ENCODE data around the gene PAN2.
"Not testable (repeated sequence)": the region's sequence is repeated elsewhere in the genome, so short reads cannot be mapped to it uniquely, and the experiment has no call there.

Gene PAN2

GRCh38 chr12:56334490-56334793 is 642 bp upstream of the PAN2 start:
- FAIRE-seq, result no peak
- no peak for DNase-seq (ENCODE audit: insufficient read length, low spot score)
- no peak for TF ChIP-seq POLR2A (IDR thresholded peaks at IDR 0.05; ENCODE audit: low read depth, low read length)

GRCh38 chr12:56333197-56333678 is 562 bp downstream of the PAN2 start:
- no peak for TF ChIP-seq POLR2A (IDR thresholded peaks at IDR 0.05; ENCODE audit: low read depth, low read length)
- FAIRE-seq, result no peak
- no peak for DNase-seq (ENCODE audit: insufficient read length, low spot score)

- DNase-seq (ENCODE audit: insufficient read length, low spot score), result no peak
- no peak for TF ChIP-seq POLR2A (IDR thresholded peaks at IDR 0.05; ENCODE audit: low read depth, low read length)
- no peak for FAIRE-seq
Observed at GRCh38 chr12:56332512-56333196, 1.1 kb downstream of the PAN2 start.

- FAIRE-seq (no peak), DNase-seq (ENCODE audit: insufficient read length, low spot score) (no peak)
Observed at GRCh38 chr12:56330936-56331490, 2.8 kb downstream of the PAN2 start.

GRCh38 chr12:56326533-56326932 is 7.3 kb downstream of the PAN2 start:
- no peak for DNase-seq (ENCODE audit: insufficient read length, low spot score)
- no peak for TF ChIP-seq POLR2A (IDR thresholded peaks at IDR 0.05; ENCODE audit: low read depth, low read length)
- FAIRE-seq, result no peak

More at GRCh38 chr12:56330936-56331490, 2.8 kb downstream of the PAN2 start:
- no peak for TF ChIP-seq POLR2A (IDR thresholded peaks at IDR 0.05; ENCODE audit: low read depth, low read length)

GRCh38 chr12:56326126-56326525 is 7.7 kb downstream of the PAN2 start:
- no peak for TF ChIP-seq POLR2A (IDR thresholded peaks at IDR 0.05; ENCODE audit: low read depth, low read length)
- DNase-seq (ENCODE audit: insufficient read length, low spot score), result no peak
- no peak for FAIRE-seq

- no peak for FAIRE-seq
- DNase-seq (ENCODE audit: insufficient read length, low spot score), result no peak
- TF ChIP-seq POLR2A (IDR thresholded peaks at IDR 0.05; ENCODE audit: low read depth, low read length), result no peak
Observed at GRCh38 chr12:56324206-56324605, 9.6 kb downstream of the PAN2 start.

- DNase-seq (ENCODE audit: insufficient read length, low spot score); FAIRE-seq: not testable (repeated sequence)
Observed at GRCh38 chr12:56321610-56322009, 12.2 kb downstream of the PAN2 start.

- DNase-seq (ENCODE audit: insufficient read length, low spot score) (no peak), FAIRE-seq (no peak)
- no peak for TF ChIP-seq POLR2A (IDR thresholded peaks at IDR 0.05; ENCODE audit: low read depth, low read length)
Observed at GRCh38 chr12:56321027-56321426, 12.8 kb downstream of the PAN2 start.

- no peak for DNase-seq (ENCODE audit: insufficient read length, low spot score)
- no peak for FAIRE-seq
- TF ChIP-seq POLR2A (IDR thresholded peaks at IDR 0.05; ENCODE audit: low read depth, low read length), result no peak
Observed at GRCh38 chr12:56317675-56318074, 16.1 kb downstream of the PAN2 start.

- peak; percentile 77 for TF ChIP-seq POLR2A (IDR thresholded peaks at IDR 0.05; ENCODE audit: low read depth, low read length)
- DNase-seq (ENCODE audit: insufficient read length, low spot score) (peak; percentile 93), FAIRE-seq (peak; percentile 78)
Observed at GRCh38 chr12:56315622-56316473, 18.0 kb downstream of the PAN2 start, which contains the start of gene CNPY2. TSS of gene CNPY2 (minus strand) at chr12:56315988. CDS start at chr12:56315217, 771 bp downstream.

- no peak for TF ChIP-seq POLR2A (IDR thresholded peaks at IDR 0.05; ENCODE audit: low read depth, low read length)
- DNase-seq (ENCODE audit: insufficient read length, low spot score), result no peak
- FAIRE-seq, result no peak
Observed at GRCh38 chr12:56315249-56315621, 18.6 kb downstream of the PAN2 start.

GRCh38 chr12:56311003-56311402 is 22.8 kb downstream of the PAN2 start:
- DNase-seq (ENCODE audit: insufficient read length, low spot score), result no peak
- no peak for FAIRE-seq
- TF ChIP-seq POLR2A (IDR thresholded peaks at IDR 0.05; ENCODE audit: low read depth, low read length), result no peak

GRCh38 chr12:56308714-56309113 is 25.1 kb downstream of the PAN2 start:
- DNase-seq (ENCODE audit: insufficient read length, low spot score) (no peak), FAIRE-seq (no peak)
- TF ChIP-seq POLR2A (IDR thresholded peaks at IDR 0.05; ENCODE audit: low read depth, low read length), result no peak

Measured in H54 (cell line).